Measurements from ENCODE around the gene PSTPIP1.

GRCh38 chr15:77039217-77039533 is 44.2 kb downstream of the PSTPIP1 start:
- no peak for TF ChIP-seq CTCF (optimal IDR thresholded peaks at IDR 0.05 in 1 of 3, IDR thresholded peaks at IDR 0.05 in 1 of 3, conservative IDR thresholded peaks at IDR 0.05 in 1 of 3; ENCODE audit: extremely low read depth in 1 of 3, insufficient read depth in 2 of 3, low read length in 3 of 3)
- no peak for TF ChIP-seq EZH2 (IDR thresholded peaks at IDR 0.05; ENCODE audit: low read length)
